ENCODE results near the gene SPACA4. TPM values are rescaled to one million over a fixed set of nuclear protein-coding genes. Genes with fewer than 3 reads are reported as not detected.

SPACA4 gene
- polyA plus RNA-seq, 3 donors = 0.23 to 0.24 TPM; not detected in 1

DNA sequence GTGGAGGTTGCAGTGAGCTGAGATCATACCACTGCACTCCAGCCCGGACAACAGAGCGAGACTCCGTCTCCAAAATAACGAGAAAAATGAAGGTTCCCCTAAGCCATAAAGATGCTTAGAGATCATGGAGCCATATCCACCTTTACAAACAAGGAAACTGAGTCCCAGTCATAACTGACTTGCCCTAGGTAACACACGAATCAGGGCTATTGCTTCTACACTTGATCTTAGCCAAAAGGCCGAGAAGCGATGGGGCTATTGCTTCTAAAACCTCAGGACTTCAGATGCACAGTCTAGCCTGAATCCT is 27.4 kb downstream of the SPACA4 start:
- DNase-seq = no peak

DNA sequence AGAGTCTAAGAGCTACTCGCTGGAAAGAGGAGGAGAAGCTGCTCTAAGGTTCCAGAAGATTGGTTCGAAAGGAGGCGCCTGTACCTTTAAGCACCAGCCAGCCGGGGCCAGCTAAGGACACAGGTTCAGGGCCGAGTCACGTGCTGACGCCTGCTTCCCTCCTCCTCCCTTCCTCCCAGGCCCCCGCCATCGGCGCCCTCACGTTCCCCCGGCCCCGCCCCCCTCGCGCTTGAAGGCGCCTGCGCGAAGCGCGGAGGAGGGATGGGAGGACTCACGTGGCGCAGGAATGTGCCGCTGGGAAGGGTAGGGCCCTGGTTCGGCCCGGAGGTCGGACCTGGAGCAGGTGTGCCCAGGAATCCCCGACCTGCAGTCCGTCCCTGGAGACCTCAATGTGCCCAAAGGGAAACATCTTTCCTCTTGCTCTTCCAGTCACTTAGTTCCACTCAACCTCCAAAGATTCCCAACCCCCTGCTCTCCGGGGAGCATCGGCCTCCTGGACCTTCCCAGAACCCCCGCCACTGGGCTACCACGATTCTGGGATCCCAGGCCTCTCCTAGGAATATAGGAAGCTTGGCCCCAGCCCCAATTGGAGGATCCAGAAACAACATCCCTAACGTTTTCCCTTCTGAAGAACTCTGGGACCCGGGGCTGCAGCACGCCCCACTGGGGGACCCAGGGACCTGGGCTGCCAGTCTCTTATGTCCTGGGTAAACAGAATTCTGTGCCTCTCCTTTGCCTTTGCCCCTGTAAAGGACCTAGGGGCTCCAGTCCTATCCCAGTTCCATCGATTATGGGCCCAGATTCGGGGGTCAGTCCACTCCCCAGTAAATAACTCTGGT is 28.1 kb downstream of the SPACA4 start:
- DNase-seq = peak; percentile 95

DNA sequence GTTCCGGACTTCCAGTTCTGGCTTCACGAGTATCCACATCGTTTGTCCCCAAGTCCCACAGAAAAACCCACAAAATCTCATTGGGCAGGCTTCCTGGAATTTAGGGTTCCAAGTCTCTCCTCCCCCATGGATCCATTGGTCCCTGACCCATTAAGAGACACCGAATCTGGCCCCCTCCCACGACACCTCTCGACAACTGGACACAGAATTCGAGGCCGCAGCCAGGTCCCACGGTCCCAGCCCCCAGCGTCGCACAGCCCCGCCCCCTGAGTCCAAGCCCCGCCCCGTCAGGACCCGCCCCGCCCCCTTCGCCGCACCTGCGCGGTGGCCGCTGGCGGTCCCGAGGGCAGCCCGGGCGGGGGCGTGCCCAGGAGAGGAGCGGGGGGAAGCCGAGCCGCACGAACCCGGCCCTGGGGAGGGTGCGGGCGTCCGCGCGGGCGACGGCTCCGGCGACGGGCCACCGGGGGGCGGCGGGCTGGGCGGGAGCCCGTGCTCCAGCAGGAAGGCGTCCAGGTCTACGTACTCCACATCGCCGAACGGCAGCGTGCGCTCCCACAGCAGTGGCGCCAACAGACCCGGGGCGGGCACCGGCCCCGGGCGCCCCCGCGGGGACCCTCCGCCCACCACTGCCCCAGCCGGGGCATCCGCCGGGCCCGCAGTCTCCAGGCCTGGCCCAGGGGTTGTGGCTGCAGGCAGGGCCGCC is 28.9 kb downstream of the SPACA4 start:
- DNase-seq = no peak

DNA sequence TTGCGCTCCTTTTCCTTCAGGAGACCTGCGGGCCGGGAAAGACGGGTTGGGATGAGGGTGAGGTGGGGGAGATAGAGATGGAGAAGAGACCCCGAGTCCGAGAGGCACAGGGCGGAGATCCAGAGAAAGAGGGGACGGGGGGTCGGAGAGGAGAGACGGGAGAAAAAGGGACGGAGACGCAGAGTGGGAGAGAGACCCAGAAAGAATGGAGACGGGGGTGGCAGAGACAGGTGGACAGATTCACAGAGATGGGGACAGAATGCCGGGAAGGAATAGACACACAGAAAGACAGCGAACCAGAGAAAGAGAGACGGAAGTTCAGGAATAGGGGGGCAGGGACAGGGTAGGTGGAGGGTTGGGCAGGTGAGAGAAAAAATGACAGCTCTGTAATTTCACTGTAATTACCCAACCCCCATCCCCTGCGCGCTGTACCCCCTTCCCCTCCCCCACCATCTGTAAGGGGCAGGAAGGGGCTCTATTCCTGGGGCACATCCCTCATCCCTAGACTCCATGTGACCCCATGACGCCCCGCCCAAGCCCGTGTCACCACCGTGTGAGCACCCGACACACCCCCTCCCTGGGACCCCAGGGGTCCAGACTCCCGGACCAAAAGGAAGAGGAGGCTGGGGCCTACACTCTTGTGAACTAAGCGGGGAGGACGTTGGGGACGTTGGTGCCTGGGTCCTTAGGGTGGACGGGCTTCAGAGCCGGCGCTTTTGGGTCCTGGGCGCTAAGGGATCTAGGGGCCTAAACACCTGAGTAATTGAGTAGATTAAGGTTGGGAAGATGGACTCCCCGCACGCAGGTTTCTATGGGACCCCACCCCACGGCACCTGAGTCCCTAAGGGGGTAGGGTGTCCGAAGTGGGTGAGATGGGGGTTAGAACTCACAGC is 29.7 kb downstream of the SPACA4 start:
- DNase-seq = no peak

DNA sequence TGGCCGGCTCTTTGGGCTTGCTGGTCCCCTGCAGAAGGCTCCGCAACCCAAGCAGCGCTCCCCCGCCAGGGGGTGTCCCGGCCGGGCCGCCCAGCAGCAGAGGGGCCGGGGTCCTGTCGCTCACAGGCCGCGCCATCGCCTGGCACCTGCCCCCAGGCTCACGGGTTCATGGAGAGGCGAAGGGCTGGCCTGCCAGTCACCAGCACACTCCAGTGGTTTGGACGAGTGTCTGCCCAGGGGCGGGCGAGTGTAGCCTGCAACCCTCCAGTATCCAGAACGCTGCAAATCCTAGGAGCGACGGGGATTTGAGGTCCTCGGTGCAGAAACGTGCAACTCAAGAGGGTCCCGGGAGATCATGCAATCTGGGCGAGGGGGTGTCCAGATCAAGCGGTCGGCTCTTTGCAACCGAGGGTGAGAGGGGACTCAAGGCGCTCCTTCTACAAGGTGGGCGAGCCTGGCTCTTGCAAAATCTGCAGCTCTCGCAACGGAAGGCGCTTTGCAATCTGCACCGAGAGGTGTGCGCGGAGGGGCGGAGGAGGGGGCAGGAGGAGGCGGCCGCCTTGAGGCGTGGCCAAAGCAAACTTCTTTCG is 30.4 kb downstream of the SPACA4 start, which contains the start of gene DBP:
DBP (minus strand) TSS at position 521 of the 590 bp plus-strand sequence; CDS start at position 136, 385 bp downstream.
- no peak for DNase-seq

DNA sequence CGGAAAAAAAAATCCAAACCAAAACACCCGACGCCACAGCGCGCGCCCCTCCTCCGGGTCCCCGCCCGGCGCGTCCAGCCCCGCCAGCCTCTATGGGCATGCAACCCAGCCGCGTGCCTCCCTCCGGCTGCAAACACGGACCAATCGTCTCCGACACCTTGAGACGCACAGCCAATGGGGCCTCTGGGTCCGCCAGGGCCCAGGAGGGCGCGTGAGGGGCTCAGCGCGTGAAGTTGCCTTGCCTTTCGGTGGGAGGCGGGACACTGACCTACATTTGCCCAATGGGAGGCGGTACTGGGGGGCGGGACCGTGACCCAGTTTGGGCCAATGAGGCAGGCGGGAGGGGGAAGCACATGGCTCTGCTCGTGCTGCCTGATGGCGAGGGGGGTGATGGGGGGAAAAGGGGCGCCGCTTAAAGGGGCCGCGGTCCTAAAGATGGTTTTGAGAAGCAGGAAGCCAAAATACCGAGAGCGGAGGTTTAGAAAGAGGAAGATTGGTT is 31.0 kb downstream of the SPACA4 start:
- DNase-seq = peak; percentile 99

DNA sequence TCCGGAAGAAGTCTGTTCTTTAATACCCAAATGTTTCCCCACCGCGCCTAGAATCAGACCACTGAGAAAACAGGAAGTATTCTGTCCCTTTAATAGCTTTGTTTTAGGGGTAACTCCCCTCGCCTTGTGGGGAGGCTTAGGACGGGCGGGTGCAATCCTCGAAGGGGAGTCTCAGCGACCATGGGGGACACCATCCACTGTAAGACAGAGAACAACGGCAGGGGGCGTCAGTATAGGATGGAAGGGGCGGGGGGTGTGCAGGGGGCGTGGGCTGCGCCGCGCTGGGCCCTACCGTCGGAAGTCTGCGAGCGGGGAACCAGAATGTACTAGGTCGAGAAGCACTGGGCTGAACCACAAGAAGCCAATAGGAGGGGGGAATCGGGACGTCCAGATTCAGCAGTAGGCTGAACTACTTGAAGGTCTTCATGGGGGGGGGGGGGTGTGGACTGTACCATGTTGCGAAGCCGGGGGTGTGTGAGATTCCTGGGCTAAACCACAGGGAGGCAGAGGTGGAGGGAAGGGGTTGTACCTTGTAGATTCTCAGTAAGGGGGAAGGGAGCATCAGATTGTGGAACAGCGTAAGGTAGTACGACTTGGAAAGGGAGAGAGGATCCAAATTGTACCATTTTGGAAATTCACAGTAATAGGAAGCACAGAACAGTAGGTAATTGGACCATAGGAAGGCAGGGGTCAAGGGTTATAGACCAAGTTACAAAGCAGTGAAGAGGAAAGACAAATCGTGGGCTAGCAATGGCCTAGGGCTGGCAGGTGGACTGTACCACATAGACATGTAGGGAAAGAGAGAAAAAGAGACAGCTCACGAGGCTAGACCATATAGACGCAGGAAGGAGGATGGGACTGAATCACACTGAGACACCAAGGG is 31.6 kb downstream of the SPACA4 start:
- peak; percentile 95 for DNase-seq

DNA sequence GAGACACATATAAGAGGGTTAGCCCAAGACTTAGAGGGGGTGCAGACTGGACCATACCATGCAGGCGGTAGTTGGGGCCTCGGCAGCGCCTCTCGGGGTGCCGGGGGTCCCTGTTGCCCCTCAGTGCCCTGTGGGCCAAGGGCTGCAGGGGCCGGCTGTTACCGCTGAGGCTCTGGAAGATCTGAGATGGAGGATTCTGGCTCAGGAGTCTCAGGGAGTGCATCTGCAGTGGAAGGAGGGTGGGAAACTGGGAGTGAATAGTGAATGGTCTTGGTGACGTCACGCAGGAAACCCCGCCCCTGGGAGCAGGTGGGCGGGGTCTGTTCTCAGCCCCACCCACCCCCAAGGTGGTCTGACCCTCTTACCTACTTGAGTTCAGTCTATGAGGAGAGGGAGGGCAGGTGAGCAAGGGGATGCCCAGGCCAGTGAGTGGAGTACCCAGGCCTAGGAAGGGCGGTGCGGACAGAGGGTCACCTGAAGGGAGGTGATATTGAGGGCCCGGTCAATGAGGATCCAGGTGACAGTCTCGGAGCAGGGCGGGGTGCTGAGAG is 32.4 kb downstream of the SPACA4 start:
- DNase-seq = no peak

DNA sequence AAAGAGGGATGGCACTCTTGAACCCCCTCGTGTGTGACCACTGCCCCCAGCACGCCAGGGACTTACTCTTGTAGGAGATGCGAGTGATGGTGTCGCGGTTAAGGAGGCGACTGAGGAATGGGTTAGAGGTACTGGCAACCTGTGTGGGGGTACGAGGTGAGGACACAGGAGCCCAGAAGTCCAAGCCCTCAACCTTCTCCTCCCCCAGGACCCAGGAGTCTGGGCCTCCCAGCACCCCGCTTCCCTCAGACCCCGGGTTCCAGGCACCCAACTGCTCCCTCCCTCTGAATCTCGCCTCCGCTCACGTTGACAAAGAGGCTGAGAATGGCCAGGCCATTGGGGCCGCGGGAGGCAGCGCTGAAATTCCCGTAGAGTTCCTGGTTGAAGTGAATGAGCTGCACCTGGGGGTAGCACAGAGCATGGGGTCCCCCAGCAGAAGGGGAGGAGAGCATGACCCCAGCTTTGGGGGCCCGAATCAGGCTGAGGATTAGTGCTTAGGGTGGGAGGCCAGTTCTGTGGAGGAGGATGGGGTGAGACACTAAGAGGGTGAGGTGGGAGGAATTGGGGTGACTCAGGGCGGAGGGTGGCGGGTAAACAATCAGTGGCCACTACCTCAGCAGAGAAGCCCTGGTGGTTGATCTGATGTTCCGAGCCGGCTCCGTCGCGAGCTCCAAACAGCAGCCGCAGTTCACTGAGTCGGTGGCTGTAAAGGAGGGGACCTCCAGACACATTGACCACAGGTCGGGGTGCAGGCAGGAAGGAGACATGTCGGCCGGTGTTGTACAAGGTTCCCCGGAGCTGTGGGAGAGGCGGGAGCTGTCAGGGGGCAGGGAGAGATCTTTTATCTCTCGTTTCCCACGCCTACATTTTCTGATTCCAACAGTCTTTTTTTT is 33.2 kb downstream of the SPACA4 start:
- no peak for DNase-seq

DNA sequence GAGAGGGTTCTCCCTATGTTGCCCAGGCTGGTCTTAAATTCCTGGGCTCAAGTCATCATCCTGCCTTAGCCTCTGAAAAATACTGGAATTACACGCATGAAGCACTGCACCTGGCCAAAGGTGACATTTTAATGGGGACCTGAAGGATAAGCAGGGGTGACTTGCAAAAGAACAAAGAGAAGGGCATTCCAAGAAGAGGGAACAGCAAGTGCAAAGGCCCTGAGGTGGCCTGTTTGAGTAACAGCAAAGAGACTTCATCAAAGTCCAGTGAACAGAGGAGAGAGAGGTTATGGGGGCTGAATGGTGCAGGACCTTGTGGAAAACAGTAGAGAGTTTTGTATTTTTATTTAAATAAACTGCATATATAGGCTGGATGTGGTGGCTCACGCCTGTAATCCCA is 35.3 kb downstream of the SPACA4 start:
- DNase-seq = no peak

DNA sequence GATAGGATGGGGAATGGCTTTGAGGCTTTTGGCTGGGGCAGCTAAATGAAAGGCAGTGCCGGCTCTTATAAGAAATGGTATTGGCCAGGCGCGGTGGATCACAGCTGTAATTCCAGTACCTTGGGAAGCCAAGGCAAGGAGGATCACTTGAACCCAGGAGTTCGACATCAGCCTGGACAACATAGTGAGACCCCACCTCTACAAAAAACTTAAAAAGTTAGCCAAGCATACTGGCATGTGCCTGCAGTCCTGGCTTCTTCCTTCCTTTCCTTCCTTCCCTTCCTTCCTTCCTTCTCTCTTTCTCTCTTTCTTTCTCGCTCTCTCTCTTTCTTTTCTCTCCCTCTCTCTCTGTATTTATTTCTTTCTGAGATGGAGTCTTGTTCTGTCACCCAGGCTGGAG is 36.3 kb downstream of the SPACA4 start:
- no peak for DNase-seq

DNA sequence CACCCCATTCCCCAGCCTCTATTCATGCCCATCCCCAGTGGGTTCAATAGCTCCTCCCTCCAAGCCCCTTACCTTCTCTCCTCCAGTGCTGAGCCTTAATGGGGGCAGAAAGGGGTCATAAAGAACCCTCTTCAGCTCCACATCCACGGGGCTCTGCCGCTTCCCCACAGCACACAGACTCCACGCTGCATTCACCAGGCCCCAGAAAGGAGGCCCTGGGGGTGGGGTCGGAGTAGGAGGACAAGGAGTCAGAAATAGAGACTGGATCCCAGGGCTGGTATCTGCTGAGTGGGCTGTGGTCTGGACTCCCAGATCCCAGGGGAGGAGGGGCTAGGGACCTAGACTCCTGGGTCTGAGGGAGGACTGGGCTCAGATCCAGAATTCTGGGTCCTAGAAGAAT is 37.8 kb downstream of the SPACA4 start:
- no peak for DNase-seq

DNA sequence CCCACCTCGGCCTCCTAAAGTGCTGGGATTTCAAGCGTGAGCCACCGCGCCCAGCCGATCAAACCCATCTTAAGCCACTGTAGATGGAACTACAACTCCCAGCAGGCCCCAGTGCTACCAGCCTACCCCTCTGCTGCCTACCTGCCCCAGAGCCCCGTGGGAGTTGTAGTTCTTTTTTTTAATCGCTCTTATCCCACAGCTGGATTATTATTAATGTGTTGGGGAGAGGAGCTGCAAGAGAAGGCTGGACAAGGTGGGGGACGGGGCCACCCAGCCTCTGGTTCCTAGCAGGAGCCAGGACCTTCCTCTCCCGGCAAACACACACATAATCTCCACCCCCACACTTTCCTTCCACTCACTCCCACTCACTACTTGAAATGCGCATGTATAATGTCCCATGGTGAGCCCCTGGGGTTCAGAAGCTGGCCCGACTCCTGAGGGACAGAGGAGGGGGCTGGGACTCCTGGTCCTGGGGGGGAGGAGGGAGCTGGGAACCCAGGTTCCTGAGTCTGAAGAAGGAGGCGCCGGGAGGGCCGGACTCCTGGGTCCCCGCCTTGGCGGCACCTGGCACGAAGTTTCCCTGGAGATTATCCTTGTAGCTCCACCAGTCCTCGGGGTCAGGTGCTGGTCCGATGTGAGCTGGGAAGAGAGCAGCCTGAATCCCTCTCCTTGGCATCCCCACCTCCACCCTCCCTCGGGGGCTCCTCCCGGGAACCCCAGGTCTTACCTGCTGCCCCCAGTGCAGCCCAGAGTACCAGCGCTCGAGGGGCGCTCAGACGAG is 38.5 kb downstream of the SPACA4 start:
- no peak for DNase-seq

DNA sequence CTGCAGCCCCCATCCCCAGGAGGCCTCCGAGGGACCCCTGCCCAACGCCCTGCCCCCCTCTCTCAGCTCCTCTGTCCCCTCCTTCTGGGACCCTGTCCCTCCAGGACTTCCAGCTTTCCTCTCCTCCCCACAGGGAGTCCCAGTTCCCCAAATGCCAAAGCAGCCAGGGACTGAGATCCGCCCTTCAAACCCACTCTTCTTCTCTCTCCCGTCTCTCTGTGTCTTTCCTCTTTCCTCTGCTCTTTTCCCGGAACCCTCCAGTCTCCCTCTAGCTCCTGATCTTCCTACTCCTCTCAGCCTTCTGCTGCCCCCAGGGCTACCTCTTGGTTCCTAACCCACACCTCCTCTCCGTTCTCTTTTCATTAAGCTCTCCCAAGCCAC is 39.1 kb downstream of the SPACA4 start:
- no peak for DNase-seq

DNA sequence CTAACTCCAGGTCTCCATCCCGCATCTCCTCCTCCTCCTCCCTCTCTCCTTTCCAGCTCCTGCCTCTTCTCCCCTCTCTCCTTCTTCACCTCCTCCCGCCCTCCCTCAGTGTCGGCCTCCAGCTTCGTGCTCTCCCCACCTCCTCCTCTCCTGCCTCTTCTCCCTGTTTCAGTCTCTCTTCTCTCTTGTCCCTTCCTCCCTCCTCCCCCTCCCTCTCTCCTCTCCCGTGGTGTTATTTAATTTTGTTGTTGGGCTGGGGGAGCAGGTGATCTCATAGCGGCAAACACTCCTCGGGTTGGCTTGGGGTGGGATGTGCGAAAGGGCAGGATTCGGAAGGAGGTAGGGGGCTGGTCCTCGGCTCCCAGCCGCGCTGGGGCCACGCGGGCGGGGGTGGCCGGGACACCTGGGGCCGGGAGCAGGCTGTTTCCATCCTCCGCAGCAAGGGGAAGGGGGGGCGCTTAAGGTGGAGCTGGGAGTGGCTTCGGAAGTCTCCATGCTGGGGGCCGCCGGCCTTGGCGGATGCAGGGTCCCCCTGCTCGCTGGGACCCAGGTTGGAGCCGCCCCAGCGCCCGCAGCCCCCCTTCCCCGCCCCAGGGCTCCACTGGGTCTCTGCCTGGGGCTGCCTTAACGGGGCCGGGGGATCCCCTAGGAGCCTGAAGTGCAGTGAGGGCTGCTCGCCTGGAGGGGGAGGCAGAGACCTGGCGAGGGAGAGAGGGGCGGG is 39.6 kb downstream of the SPACA4 start, which contains the start of gene CA11:
CA11 (minus strand) TSS at position 187 of the 721 bp plus-strand sequence. CDS start 555 bp downstream, outside the sequence.
- DNase-seq = peak; percentile 92

DNA sequence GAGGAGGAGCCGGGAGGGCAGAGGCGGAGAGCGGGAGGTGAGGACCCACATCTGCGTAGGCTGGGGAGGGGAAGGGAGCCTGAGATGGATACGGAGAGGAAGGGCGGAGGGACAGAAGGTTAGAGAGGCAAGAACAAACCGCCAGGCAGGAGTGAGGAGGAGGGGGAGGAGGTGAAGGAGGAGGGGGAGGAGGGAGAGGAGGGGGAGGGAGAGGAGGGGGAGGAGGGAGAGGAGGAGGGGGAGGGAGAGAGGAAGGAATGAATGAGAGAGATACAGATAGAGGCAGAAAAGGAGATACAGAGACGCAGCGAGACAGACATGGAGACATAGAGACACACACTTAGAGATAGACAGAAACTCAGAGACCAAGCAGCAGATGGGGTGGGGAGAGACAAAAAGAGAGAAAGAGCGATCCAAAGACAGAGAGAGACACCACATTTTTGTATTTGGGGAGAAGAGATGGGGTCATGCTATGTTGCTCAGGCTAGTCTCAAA is 40.2 kb downstream of the SPACA4 start:
- no peak for DNase-seq

DNA sequence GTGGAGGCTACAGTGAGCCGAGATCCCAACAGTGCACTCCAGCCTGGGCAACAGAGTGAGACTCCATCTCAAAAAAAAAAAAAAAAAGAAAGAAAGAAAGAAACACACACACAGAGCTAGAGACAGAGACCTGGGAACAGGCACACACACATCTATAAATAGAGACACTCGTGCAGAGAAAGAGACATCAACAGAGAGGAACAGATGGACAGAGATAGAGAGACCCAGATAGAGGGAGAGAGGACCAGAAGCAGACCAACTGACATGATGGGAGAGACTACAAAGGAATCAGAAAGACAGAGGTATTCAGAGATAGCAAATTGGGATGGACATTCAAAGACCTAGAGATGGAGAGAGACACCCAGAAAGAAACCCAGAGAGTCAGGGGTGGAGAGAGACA is 41.6 kb downstream of the SPACA4 start:
- no peak for DNase-seq

Data from renal pelvis (tissue), 4 donors.